ENCODE measurements around the gene PIP4K2C. TPM values are rescaled to one million over a fixed set of nuclear protein-coding genes. Genes with fewer than 3 reads are reported as not detected.
"Not testable (repeated sequence)": the region's sequence is repeated elsewhere in the genome, so short reads cannot be mapped to it uniquely, and the experiment has no call there.

The PIP4K2C gene
- total RNA-seq, 2 experiments from 2014 or later: 17.8 to 20.6 TPM

GRCh38 chr12:57549909-57550640 lies 40.9 kb upstream of the PIP4K2C start, which contains the start of gene KIF5A:
KIF5A (plus strand) TSS chr12:57550044; CDS start chr12:57550272, 228 bp downstream.
- peak; percentile 72 for DNase-seq
- peaks cover 9% of the 10 kb centered on the region for H3K27me3 Mint-ChIP-seq
- H3K27ac Mint-ChIP-seq: no peak within 1 kb of the TSS
- H3K4me1 Mint-ChIP-seq (ENCODE audit: low read depth): peaks cover 35% of the 10 kb centered on the region
- POLR2A ChIA-PET: no interaction called here
- peaks cover 13% of the 10 kb centered on the region for H3K36me3 Mint-ChIP-seq
- intact Hi-C loops (cut with micrococcal nuclease): loop anchor here (5.0 kb wide), 1 partner anchor 192 kb away; no protein-coding TSS in a partner anchor
- peak within 1 kb of the TSS; percentile 74 for H3K4me3 Mint-ChIP-seq
- CTCF ChIA-PET: no interaction called here
- no peaks in the 10 kb centered on the region for H3K9me3 Mint-ChIP-seq

DNA sequence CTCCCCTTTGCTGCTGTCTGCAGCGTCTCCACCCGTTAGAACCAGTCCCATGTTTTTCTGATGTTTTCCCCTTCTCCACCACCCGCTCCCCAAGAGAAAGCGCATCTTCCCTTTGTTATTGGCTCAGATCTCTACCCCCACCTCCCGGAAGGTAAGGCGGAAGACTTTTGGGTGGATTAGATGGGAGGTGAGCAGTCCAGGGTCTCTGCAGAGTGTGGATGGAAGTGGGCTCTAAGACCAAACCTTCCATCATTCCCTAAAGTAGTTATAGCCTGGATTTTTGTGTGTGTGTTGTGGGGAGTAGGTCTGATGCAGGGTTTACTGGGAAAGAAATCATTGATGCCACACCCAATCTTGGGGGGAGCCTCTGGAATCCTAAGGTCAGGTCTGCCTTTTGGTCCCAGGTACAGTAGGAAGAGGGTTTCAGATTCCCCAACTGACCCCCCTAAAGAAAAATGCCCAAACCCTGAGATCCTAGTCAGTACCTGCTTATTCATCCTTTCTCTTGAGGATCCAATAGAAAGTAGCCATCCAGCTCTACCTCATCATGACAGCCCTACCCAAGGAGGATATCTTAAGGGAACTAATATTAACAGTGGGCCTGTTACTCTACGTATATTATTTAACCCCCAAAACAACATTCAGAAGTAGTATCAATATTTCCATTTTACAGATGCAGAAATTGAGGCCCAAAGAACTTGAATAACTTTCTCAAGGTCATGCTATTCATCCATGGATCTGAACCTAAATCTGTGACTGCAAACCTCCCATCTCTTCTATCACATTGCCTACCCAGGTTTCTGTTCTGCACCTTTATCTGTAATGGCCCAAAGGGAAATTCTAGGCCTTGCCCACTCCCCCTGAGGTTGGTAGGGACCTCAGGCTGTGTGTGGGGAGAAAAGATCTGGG lies 40.1 kb upstream of the PIP4K2C start:
- H3K27me3 Mint-ChIP-seq: peaks cover 9% of the 10 kb centered on the region
- no peaks in the 10 kb centered on the region for H3K9me3 Mint-ChIP-seq
- H3K4me3 Mint-ChIP-seq: peak overlapping the region; percentile 74
- CTCF ChIA-PET: interaction anchor here (1.4 kb wide), 1 partner anchor 33 kb away, joined by 6 read pairs; no protein-coding TSS in a partner anchor
- POLR2A ChIA-PET: no interaction called here
- intact Hi-C loops (cut with micrococcal nuclease): no loop called here
- peaks cover 27% of the 10 kb centered on the region for H3K4me1 Mint-ChIP-seq (ENCODE audit: low read depth)
- H3K36me3 Mint-ChIP-seq: peaks cover 6% of the 10 kb centered on the region
- H3K27ac Mint-ChIP-seq: no peak overlapping the region
- no peak for DNase-seq

- intact Hi-C loops (cut with micrococcal nuclease): no loop called here
- Mint-ChIP-seq H3K36me3 (no peaks in the 10 kb centered on the region), H3K4me3 (no peak overlapping the region), H3K4me1 (ENCODE audit: low read depth) (peaks cover 24% of the 10 kb centered on the region), H3K27ac (no peak overlapping the region), H3K27me3 (peaks cover 9% of the 10 kb centered on the region), H3K9me3 (no peaks in the 10 kb centered on the region)
- ChIA-PET CTCF (interaction anchor here (1.4 kb wide), 1 partner anchor 32 kb away, joined by 6 read pairs; no protein-coding TSS in a partner anchor), POLR2A (no interaction called here)
- no peak for DNase-seq
Observed at GRCh38 chr12:57551637-57552305, 39.2 kb upstream of the PIP4K2C start.

DNA sequence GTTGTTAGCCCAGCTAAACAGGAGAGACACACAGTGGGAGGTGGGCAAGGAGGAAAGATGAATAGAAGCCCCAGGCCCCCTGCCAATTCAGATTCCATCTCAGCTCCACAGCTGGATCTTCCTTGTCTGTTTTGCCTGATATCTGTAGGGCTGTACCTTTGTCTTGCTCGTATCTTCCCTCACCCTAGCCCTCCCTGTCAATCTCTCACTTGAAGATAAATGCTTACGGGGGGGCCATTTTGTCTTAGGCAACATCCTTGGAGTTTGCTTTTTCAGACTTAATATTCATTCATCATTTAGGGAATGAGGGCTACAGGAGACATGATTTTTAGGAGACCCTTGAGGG lies 38.7 kb upstream of the PIP4K2C start:
- peaks cover 22% of the 10 kb centered on the region for H3K4me1 Mint-ChIP-seq (ENCODE audit: low read depth)
- CTCF ChIA-PET: interaction anchor here (1.4 kb wide), 1 partner anchor 31 kb away, joined by 6 read pairs; no protein-coding TSS in a partner anchor

GRCh38 chr12:57552835-57553313 lies 38.1 kb upstream of the PIP4K2C start:
- Mint-ChIP-seq H3K4me1 (ENCODE audit: low read depth) (peaks cover 16% of the 10 kb centered on the region), H3K27ac (no peak overlapping the region), H3K27me3 (peaks cover 9% of the 10 kb centered on the region), H3K9me3 (no peaks in the 10 kb centered on the region), H3K4me3 (no peak overlapping the region), H3K36me3 (no peaks in the 10 kb centered on the region)
- peak; percentile 12 for DNase-seq
- ChIA-PET POLR2A (no interaction called here), CTCF (interaction anchor here (0.9 kb wide), 1 partner anchor 29 kb away, joined by 3 read pairs; no protein-coding TSS in a partner anchor)
- intact Hi-C loops (cut with micrococcal nuclease): no loop called here

More for the DNA sequence above, 38.7 kb upstream of the PIP4K2C start:
- H3K27ac Mint-ChIP-seq: no peak overlapping the region
- no peak overlapping the region for H3K4me3 Mint-ChIP-seq
- POLR2A ChIA-PET: no interaction called here
- no peak for DNase-seq
- no peaks in the 10 kb centered on the region for H3K9me3 Mint-ChIP-seq
- no peaks in the 10 kb centered on the region for H3K36me3 Mint-ChIP-seq
- intact Hi-C loops (cut with micrococcal nuclease): no loop called here
- peaks cover 9% of the 10 kb centered on the region for H3K27me3 Mint-ChIP-seq

GRCh38 chr12:57553343-57554202 lies 37.4 kb upstream of the PIP4K2C start:
- Mint-ChIP-seq H3K27ac (no peak overlapping the region), H3K4me1 (ENCODE audit: low read depth) (peaks cover 16% of the 10 kb centered on the region), H3K9me3 (no peaks in the 10 kb centered on the region), H3K36me3 (no peaks in the 10 kb centered on the region), H3K27me3 (peaks cover 8% of the 10 kb centered on the region), H3K4me3 (no peak overlapping the region)
- ChIA-PET POLR2A (no interaction called here), CTCF (interaction anchor here (0.9 kb wide), 1 partner anchor 30 kb away, joined by 3 read pairs; no protein-coding TSS in a partner anchor)
- intact Hi-C loops (cut with micrococcal nuclease): no loop called here
- no peak for DNase-seq

GRCh38 chr12:57554453-57554852 lies 36.5 kb upstream of the PIP4K2C start:
- H3K27me3 Mint-ChIP-seq: peaks cover 6% of the 10 kb centered on the region
- peaks cover 8% of the 10 kb centered on the region for H3K4me1 Mint-ChIP-seq (ENCODE audit: low read depth)
- ChIA-PET CTCF (interaction anchor here (1.4 kb wide), 2 partner anchors 8 to 29 kb away, joined by 3 to 6 read pairs; no protein-coding TSS in a partner anchor), POLR2A (no interaction called here)
- H3K27ac Mint-ChIP-seq: no peak overlapping the region
- intact Hi-C loops (cut with micrococcal nuclease): no loop called here
- no peaks in the 10 kb centered on the region for H3K36me3 Mint-ChIP-seq
- no peaks in the 10 kb centered on the region for H3K9me3 Mint-ChIP-seq
- no peak for DNase-seq
- no peak overlapping the region for H3K4me3 Mint-ChIP-seq

GRCh38 chr12:57554897-57555296 lies 36.1 kb upstream of the PIP4K2C start:
- CTCF ChIA-PET: interaction anchor here (1.4 kb wide), 2 partner anchors 9 to 29 kb away, joined by 3 to 6 read pairs; no protein-coding TSS in a partner anchor
- intact Hi-C loops (cut with micrococcal nuclease): no loop called here
- no peak for DNase-seq
- peaks cover 6% of the 10 kb centered on the region for H3K27me3 Mint-ChIP-seq
- no peaks in the 10 kb centered on the region for H3K36me3 Mint-ChIP-seq
- no peak overlapping the region for H3K27ac Mint-ChIP-seq
- POLR2A ChIA-PET: no interaction called here
- no peak overlapping the region for H3K4me3 Mint-ChIP-seq
- H3K9me3 Mint-ChIP-seq: no peaks in the 10 kb centered on the region
- peaks cover 7% of the 10 kb centered on the region for H3K4me1 Mint-ChIP-seq (ENCODE audit: low read depth)

- Mint-ChIP-seq H3K9me3 (no peaks in the 10 kb centered on the region), H3K4me3 (no peak overlapping the region), H3K27me3 (peaks cover under 1% of the 10 kb centered on the region), H3K36me3 (no peaks in the 10 kb centered on the region), H3K27ac (no peak overlapping the region), H3K4me1 (ENCODE audit: low read depth) (no peaks in the 10 kb centered on the region)
- POLR2A ChIA-PET: no interaction called here
- intact Hi-C loops (cut with micrococcal nuclease): no loop called here
- no peak for DNase-seq
- CTCF ChIA-PET: no interaction called here
Observed at GRCh38 chr12:57558864-57559263, 32.1 kb upstream of the PIP4K2C start.

DNA sequence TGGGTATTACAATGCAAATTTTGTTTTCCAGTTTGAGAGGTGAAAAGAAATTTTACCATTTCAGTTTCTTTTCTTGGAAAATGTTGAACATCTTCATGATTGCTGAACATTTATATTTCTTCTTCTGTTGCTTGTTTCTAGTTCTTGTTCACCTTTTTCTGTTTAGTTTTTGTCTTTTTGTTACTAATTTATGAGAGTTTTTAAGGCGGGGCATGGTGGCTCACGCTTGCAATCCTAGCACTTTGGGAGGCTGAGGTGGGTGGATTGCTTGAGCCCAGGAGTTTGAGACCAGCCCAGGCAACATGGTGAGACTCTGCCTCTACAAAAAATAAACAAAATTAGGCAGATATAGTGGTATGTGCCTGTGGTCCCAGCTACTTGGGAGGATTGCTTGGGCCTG lies 30.5 kb upstream of the PIP4K2C start:
- ChIA-PET POLR2A (no interaction called here), CTCF (no interaction called here)
- intact Hi-C loops (cut with micrococcal nuclease): no loop called here
- Mint-ChIP-seq H3K27ac (no peak overlapping the region), H3K4me3 (no peak overlapping the region), H3K27me3 (no peaks in the 10 kb centered on the region), H3K36me3 (no peaks in the 10 kb centered on the region), H3K9me3 (no peaks in the 10 kb centered on the region), H3K4me1 (ENCODE audit: low read depth) (no peaks in the 10 kb centered on the region)
- no peak for DNase-seq

DNA sequence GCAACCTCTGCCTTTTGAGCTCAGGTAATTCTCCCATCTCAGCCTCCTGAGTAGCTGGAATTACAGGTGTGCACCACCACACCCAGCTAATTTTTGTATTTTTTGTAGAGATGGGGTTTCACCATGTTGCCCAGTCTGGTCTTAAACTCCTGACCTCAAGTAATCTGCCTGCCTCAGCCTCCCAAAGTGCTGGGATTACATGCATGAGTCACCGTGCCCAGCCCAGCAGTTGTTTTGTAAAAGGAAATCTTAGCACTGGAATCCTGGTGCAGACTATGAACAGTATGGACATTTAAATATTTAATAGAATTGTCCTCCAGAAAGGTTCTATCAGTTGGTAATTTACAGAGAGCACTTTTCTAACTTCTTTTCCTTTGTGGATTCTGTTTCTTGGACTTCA lies 29.9 kb upstream of the PIP4K2C start:
- H3K27me3 Mint-ChIP-seq; intact Hi-C loops (cut with micrococcal nuclease); DNase-seq; H3K9me3 Mint-ChIP-seq; POLR2A ChIA-PET; H3K4me3 Mint-ChIP-seq; H3K4me1 Mint-ChIP-seq (ENCODE audit: low read depth); H3K36me3 Mint-ChIP-seq; H3K27ac Mint-ChIP-seq: not testable (repeated sequence)
- CTCF ChIA-PET: interaction anchor here (3.3 kb wide), 1 partner anchor 21 kb away, joined by 14 read pairs; no protein-coding TSS in a partner anchor

All from activated CD4-positive, alpha-beta memory T cell treated with anti-CD3 and anti-CD28 coated beads for 36 hours (primary cell).